ENCODE results near the gene MTO1.

DNA sequence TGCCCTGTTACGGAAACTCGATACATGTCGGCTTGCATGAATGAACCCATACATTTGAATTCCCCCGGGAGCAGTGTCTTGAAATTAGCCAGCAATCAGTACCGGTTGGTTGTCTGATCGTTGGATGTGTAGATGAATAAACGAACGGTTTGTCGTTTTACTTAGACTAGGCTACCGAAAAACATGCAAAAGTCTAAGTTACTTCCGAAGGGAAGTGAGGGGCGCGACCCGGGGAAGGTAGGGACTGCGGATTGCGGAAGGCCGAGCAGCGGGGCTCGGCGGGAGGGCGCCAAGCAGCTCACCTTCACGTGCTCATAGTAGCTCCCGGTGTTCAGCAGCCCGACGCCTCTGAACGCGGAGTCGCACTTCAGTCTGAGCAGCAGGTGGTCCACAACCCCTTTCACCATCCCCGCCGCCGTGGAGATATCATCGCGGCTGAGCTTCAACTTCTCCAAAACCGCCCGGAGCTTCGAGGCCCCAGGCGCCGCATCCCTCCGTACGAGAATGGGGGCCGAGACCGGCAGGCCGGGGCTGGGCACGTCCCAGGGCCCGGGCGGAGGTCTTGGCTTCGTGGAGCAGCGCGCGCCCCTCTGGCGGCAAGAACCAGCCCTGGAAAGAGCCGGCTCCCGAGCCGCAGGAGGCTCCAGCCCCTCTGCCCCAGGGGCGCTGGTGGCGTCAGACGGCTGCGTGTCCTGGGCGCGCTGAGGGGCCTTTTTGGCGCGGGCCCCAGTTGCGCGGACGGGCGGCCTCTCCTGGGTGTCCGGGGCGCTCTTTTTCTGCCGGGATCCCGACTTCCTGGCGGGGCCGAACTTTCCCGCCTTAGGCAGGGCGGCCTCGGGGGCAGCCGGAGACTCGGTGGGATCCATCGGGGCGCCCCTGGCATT is 10.1 kb upstream of the MTO1 start:
- TF ChIP-seq POLR2A (IDR thresholded peaks at IDR 0.05): no peak
- TF ChIP-seq, protein P1, sequence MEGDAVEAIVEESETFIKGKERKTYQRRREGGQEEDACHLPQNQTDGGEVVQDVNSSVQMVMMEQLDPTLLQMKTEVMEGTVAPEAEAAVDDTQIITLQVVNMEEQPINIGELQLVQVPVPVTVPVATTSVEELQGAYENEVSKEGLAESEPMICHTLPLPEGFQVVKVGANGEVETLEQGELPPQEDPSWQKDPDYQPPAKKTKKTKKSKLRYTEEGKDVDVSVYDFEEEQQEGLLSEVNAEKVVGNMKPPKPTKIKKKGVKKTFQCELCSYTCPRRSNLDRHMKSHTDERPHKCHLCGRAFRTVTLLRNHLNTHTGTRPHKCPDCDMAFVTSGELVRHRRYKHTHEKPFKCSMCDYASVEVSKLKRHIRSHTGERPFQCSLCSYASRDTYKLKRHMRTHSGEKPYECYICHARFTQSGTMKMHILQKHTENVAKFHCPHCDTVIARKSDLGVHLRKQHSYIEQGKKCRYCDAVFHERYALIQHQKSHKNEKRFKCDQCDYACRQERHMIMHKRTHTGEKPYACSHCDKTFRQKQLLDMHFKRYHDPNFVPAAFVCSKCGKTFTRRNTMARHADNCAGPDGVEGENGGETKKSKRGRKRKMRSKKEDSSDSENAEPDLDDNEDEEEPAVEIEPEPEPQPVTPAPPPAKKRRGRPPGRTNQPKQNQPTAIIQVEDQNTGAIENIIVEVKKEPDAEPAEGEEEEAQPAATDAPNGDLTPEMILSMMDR (IDR thresholded peaks at IDR 0.05 in 4 of 5, conservative IDR thresholded peaks at IDR 0.05 in 1 of 5): peak in 1 of 5 experiments; percentile 10
